SK-N-MC (cell line): ENCODE results near the gene NENF.

ENCODE experiments used
- EZH2 ChIP-seq: fragments of 200-600 bp; sonication (generic); IDR thresholded peaks from one replicate; pipeline ENCODE4 v1.6.1; 2017; ENCODE audit warnings: antibody characterized with exemption
- FOXP2 ChIP-seq: optimal IDR thresholded peaks from 2 replicates; pipeline ENCODE3; 2011; ENCODE audit warnings: mild to moderate bottlenecking, moderate library complexity; ENCODE audit not compliant: insufficient read depth; ENCODE audit errors: extremely low read length, control extremely low read depth
- POLR2AphosphoS5 ChIP-seq: IDR thresholded peaks from 2 replicates; pipeline ENCODE4 v1.6.1; 2012; ENCODE audit warnings: mild to moderate bottlenecking, low read depth, low read length, borderline replicate concordance

- TF ChIP-seq EZH2 (no peak), POLR2AphosphoS5 (no peak), FOXP2 (no peak)
Observed at GRCh38 chr1:212484701-212485570, 52.2 kb downstream of the NENF start.
